Measurements from ENCODE around the gene ESRRA. TPM values are rescaled to one million over a fixed set of nuclear protein-coding genes. Genes with fewer than 3 reads are reported as not detected.
"Not testable (repeated sequence)": the region's sequence is repeated elsewhere in the genome, so short reads cannot be mapped to it uniquely, and the experiment has no call there.

Gene ESRRA
- total RNA-seq, 6 donors from 2014 or later = 42.7 to 109 (median 80.6) TPM

- Histone ChIP-seq H3K27ac (peak overlapping the region; percentile 88 to 97 (median 96)), H3K9me3 (no peaks in the 10 kb centered on the region), H3K36me3 (peaks cover 0 to 9% (median 0%) of the 10 kb centered on the region in 4 donors), H3K27me3 (no peaks in the 10 kb centered on the region), H3K4me1 (peaks cover 17 to 33% (median 29%) of the 10 kb centered on the region in 4 donors), H3K4me3 (peak overlapping the region; percentile 65 to 96 (median 87))
- WGBS, 2 donors = 0 to 1% methylated on average over 22 to 40 of the region's 71 CpGs
- ATAC-seq (ENCODE audit: low FRiP score in 2 of 2) (peak; percentile 13 to 24), DNase-seq (peak; percentile 89 to 94)
- TF ChIP-seq CTCF (IDR thresholded peaks at IDR 0.05) (peak in 5 of 6 experiments; percentile 12 to 46 (median 17)), POLR2AphosphoS5 (IDR thresholded peaks at IDR 0.05) (peak in 1 of 2 donors; percentile 66), EP300 (IDR thresholded peaks at IDR 0.05) (no peak), POLR2A (IDR thresholded peaks at IDR 0.05) (peak in 3 of 4 donors; percentile 27 to 80 (median 64))
Measured at GRCh38 chr11:64305691-64306562, 603 bp downstream of the ESRRA start.

- peak overlapping the region; percentile 88 to 97 (median 96) for H3K27ac ChIP-seq
- H3K36me3 ChIP-seq = peaks cover 0 to 9% (median 3%) of the 10 kb centered on the region in 4 donors
- H3K9me3 ChIP-seq = no peaks in the 10 kb centered on the region
- peak overlapping the region; percentile 65 to 96 (median 87) for H3K4me3 ChIP-seq
- DNase-seq = peak in 1 of 2 donors; percentile 39
- no peaks in the 10 kb centered on the region for H3K27me3 ChIP-seq
- TF ChIP-seq EP300 (IDR thresholded peaks at IDR 0.05) (no peak), POLR2AphosphoS5 (IDR thresholded peaks at IDR 0.05) (no peak), POLR2A (IDR thresholded peaks at IDR 0.05) (no peak), CTCF (IDR thresholded peaks at IDR 0.05) (no peak)
- H3K4me1 ChIP-seq = peaks cover 14 to 28% (median 23%) of the 10 kb centered on the region in 4 donors
- 19 to 28% methylated on average over 7 of the region's 9 CpGs for WGBS, 2 donors
- no peak for ATAC-seq (ENCODE audit: low FRiP score in 2 of 2)
Measured at GRCh38 chr11:64306563-64306875, 1.2 kb downstream of the ESRRA start.

GRCh38 chr11:64306876-64307622 is 1.7 kb downstream of the ESRRA start:
- Histone ChIP-seq H3K27me3 (no peaks in the 10 kb centered on the region), H3K4me3 (peak overlapping the region in 3 of 4 donors; percentile 84 to 96 (median 90)), H3K36me3 (peaks cover 0 to 9% (median 4%) of the 10 kb centered on the region in 4 donors), H3K4me1 (peaks cover 14 to 28% (median 21%) of the 10 kb centered on the region in 4 donors), H3K27ac (peak overlapping the region; percentile 88 to 97 (median 96)), H3K9me3 (no peaks in the 10 kb centered on the region)
- ATAC-seq (ENCODE audit: low FRiP score in 2 of 2) (no peak), DNase-seq (peak; percentile 62 to 75)
- 51% methylated on average over 8 of the region's 15 CpGs; no CpG with 5 or more reads in 1 of the 2 donors for WGBS, 2 donors
- TF ChIP-seq CTCF (IDR thresholded peaks at IDR 0.05) (no peak), EP300 (IDR thresholded peaks at IDR 0.05) (no peak), POLR2AphosphoS5 (IDR thresholded peaks at IDR 0.05) (peak in 1 of 2 donors; percentile 10), POLR2A (IDR thresholded peaks at IDR 0.05) (no peak)

GRCh38 chr11:64307795-64308194 is 2.5 kb downstream of the ESRRA start:
- 92 to 95% methylated on average over 5 of the region's 5 CpGs for WGBS, 2 donors
- Histone ChIP-seq H3K4me1 (peaks cover 14 to 31% (median 21%) of the 10 kb centered on the region in 4 donors), H3K36me3 (peaks cover 0 to 11% (median 5%) of the 10 kb centered on the region in 4 donors), H3K27ac (peak overlapping the region in 1 of 4 donors; percentile 97)
- not testable (repeated sequence) for DNase-seq; H3K27me3 ChIP-seq; H3K4me3 ChIP-seq; ATAC-seq (ENCODE audit: low FRiP score in 2 of 2); H3K9me3 ChIP-seq

GRCh38 chr11:64312947-64313346 is 7.6 kb downstream of the ESRRA start:
- DNase-seq (no peak), ATAC-seq (ENCODE audit: low FRiP score in 2 of 2) (no peak)
- peaks cover 7 to 40% (median 24%) of the 10 kb centered on the region in 4 donors for H3K36me3 ChIP-seq
- TF ChIP-seq POLR2A (IDR thresholded peaks at IDR 0.05) (no peak), CTCF (IDR thresholded peaks at IDR 0.05) (no peak), POLR2AphosphoS5 (IDR thresholded peaks at IDR 0.05) (no peak), EP300 (IDR thresholded peaks at IDR 0.05) (no peak)
- peaks cover 5 to 16% (median 10%) of the 10 kb centered on the region in 4 donors for H3K4me1 ChIP-seq
- peak overlapping the region; percentile 48 to 74 (median 52) for H3K27ac ChIP-seq
- H3K9me3 ChIP-seq = no peaks in the 10 kb centered on the region
- WGBS, 2 donors = 90 to 96% methylated on average over 10 of the region's 10 CpGs
- no peak overlapping the region for H3K4me3 ChIP-seq
- no peaks in the 10 kb centered on the region for H3K27me3 ChIP-seq
